HG03097 (cell line): ENCODE data around the gene HOXA10.

Experiments
- ATAC-seq: cut with Tn5 transposase; IDR thresholded peaks from one replicate; pipeline ENCODE4 v1.9.1; 2021; ENCODE audit not compliant: unreplicated experiment, low FRiP score

HOXA10 gene

GRCh38 chr7:27173956-27174873, at the start of gene HOXA10:
TSS of gene HOXA10 (minus strand) at chr7:27174320. CDS start at chr7:27174306, 14 bp downstream.
- no peak for ATAC-seq

- no peak for ATAC-seq
Measured at GRCh38 chr7:27221201-27221797, 47.2 kb upstream of the HOXA10 start.

- ATAC-seq: no peak
Measured at GRCh38 chr7:27220440-27220955, 46.4 kb upstream of the HOXA10 start.

- ATAC-seq: no peak
Measured at GRCh38 chr7:27219821-27220220, 45.7 kb upstream of the HOXA10 start.

GRCh38 chr7:27217951-27218350, 43.8 kb upstream of the HOXA10 start:
- ATAC-seq: no peak

- no peak for ATAC-seq
Measured at GRCh38 chr7:27215356-27215755, 41.2 kb upstream of the HOXA10 start.

GRCh38 chr7:27214239-27214950, 40.3 kb upstream of the HOXA10 start:
- no peak for ATAC-seq

GRCh38 chr7:27213433-27214238, 39.5 kb upstream of the HOXA10 start:
- ATAC-seq: no peak

GRCh38 chr7:27212497-27213432, 38.6 kb upstream of the HOXA10 start:
- ATAC-seq: no peak

GRCh38 chr7:27211764-27212204, 37.7 kb upstream of the HOXA10 start:
- ATAC-seq: no peak

GRCh38 chr7:27211084-27211446, 36.9 kb upstream of the HOXA10 start:
- ATAC-seq: no peak

- no peak for ATAC-seq
Measured at GRCh38 chr7:27210441-27211083, 36.4 kb upstream of the HOXA10 start.

GRCh38 chr7:27209933-27210440, 35.9 kb upstream of the HOXA10 start:
- no peak for ATAC-seq

GRCh38 chr7:27208998-27209397, 34.9 kb upstream of the HOXA10 start:
- ATAC-seq: no peak

- ATAC-seq: no peak
Measured at GRCh38 chr7:27207348-27207985, 33.3 kb upstream of the HOXA10 start.

- ATAC-seq: no peak
Measured at GRCh38 chr7:27205325-27206280, 31.5 kb upstream of the HOXA10 start.

GRCh38 chr7:27204851-27205322, 30.8 kb upstream of the HOXA10 start:
- ATAC-seq: no peak
